H1 (cell line): ENCODE measurements around the gene NEURL2. TPM values are rescaled to one million over a fixed set of nuclear protein-coding genes. Genes with fewer than 3 reads are reported as not detected.

Source experiments
- CTCF ChIA-PET: fragments of 300-600 bp; sonication (Branson Sonifier 250); formaldehyde crosslinking; loops from one replicate; lab custom pipeline; 2021; ENCODE audit not compliant: partially characterized antibody; lab: Charles Lee
- POLR2A ChIA-PET: fragments of 300-600 bp; sonication (Branson Sonifier 250); formaldehyde crosslinking; loops from one replicate; lab custom pipeline; 2021; ENCODE audit warnings: inconsistent platforms; ENCODE audit not compliant: partially characterized antibody; lab: Charles Lee
- DNase-seq, 2 experiments: peaks; one replicate each; pipeline versions ENCODE4 v3.0.0 to v3.0.0-alpha.2; 2010 to 2022; ENCODE audit warnings: low spot score in 2 of 2, low read depth in 1 of 2, mixed read lengths in 1 of 2
- FAIRE-seq: peaks from 2 replicates; lab custom pipeline; 2011; peaks lifted over from hg19 to GRCh38; lab: Jason Lieb, UNC
- H2AFZ ChIP-seq: 2 replicates; pipeline ENCODE4 v1.8.1; 2012; ENCODE audit warnings: low read length, inconsistent platforms
- H2AK5ac ChIP-seq: 2 replicates; pipeline ENCODE4 v1.6.1; 2013; ENCODE audit warnings: low read depth, low read length
- H2BK120ac ChIP-seq: replicated peaks from 2 replicates; pipeline ENCODE3; 2013; ENCODE audit warnings: low read depth, low read length, inconsistent platforms
- H2BK12ac ChIP-seq: 2 replicates; pipeline ENCODE4 v1.6.1; 2013; ENCODE audit warnings: low read depth, low read length
- H2BK15ac ChIP-seq: 2 replicates; pipeline ENCODE4 v1.6.1; 2013; ENCODE audit warnings: low read length
- H2BK20ac ChIP-seq: 2 replicates; pipeline ENCODE4 v1.6.1; 2013; ENCODE audit warnings: low read length
- H2BK5ac ChIP-seq: 2 replicates; pipeline ENCODE4 v1.6.1; 2013; ENCODE audit warnings: low read depth, low read length
- H3K14ac ChIP-seq: 2 replicates; pipeline ENCODE4 v1.6.1; 2013; ENCODE audit warnings: inconsistent platforms; ENCODE audit not compliant: insufficient read length
- H3K18ac ChIP-seq: 2 replicates; pipeline ENCODE4 v1.6.1; 2013; ENCODE audit warnings: low read length; ENCODE audit errors: extremely low read depth
- H3K23ac ChIP-seq: 2 replicates; pipeline ENCODE4 v1.6.1; 2013; ENCODE audit warnings: inconsistent platforms; ENCODE audit not compliant: insufficient read length
- H3K23me2 ChIP-seq: 2 replicates; pipeline ENCODE4 v1.6.1; 2013; ENCODE audit warnings: low read depth, low read length
- H3K27ac ChIP-seq: 2 replicates; pipeline ENCODE4 v1.6.1; 2011; ENCODE audit warnings: low read depth, low read length, inconsistent platforms
- H3K27me3 ChIP-seq, 4 experiments: replicated peaks in 1 of 4; 1 replicate in 1 of 4; 2 replicates in 3 of 4; pipeline versions ENCODE4 v1.6.1 to v1.8.1; 2011 to 2013; ENCODE audit warnings: low read length in 3 of 4, mild to moderate bottlenecking in 3 of 4, inconsistent platforms in 2 of 4, mixed read lengths in 2 of 4, moderate library complexity in 1 of 4; ENCODE audit not compliant: control insufficient read depth in 3 of 4, insufficient read depth in 3 of 4; ENCODE audit errors: extremely low read depth in 1 of 4
- H3K36me3 ChIP-seq, 4 experiments: 2 replicates each; pipeline versions ENCODE4 v1.6.1 to v1.8.1; 2011 to 2013; ENCODE audit warnings: mild to moderate bottlenecking in 4 of 4, low read length in 3 of 4, moderate library complexity in 2 of 4, control low read depth in 1 of 4, inconsistent platforms in 1 of 4; ENCODE audit not compliant: insufficient read depth in 4 of 4, control insufficient read depth in 2 of 4
- H3K4ac ChIP-seq: replicated peaks from 2 replicates; pipeline ENCODE3; 2013; ENCODE audit warnings: low read length, low read depth, mixed read lengths, inconsistent platforms; ENCODE audit not compliant: insufficient read length
- H3K4me1 ChIP-seq, 4 experiments: replicated peaks in 1 of 4; 1 replicate in 1 of 4; 2 replicates in 3 of 4; pipeline versions ENCODE4 v1.6.1 to v1.8.1; 2011 to 2013; ENCODE audit warnings: low read length in 3 of 4, inconsistent platforms in 2 of 4, mixed read lengths in 1 of 4; ENCODE audit not compliant: insufficient read depth in 4 of 4, control insufficient read depth in 3 of 4
- H3K4me2 ChIP-seq, 2 experiments: 2 replicates each; pipeline versions ENCODE4 v1.6.1 to v1.8.1; 2011 to 2013; ENCODE audit warnings: low read depth in 2 of 2, low read length in 2 of 2, control low read depth in 1 of 2, inconsistent platforms in 1 of 2, mild to moderate bottlenecking in 1 of 2; ENCODE audit not compliant: insufficient read depth in 1 of 2
- H3K4me3 ChIP-seq, 4 experiments: fragments of 200-600, 300-600 bp in 1 of 4; sonication (generic), shearing (Covaris generic), sonication (Bioruptor Twin) in 1 of 4; 2 replicates each; pipeline versions ENCODE4 v1.5.1 to v1.8.1; 2011 to 2016; ENCODE audit warnings: low read length in 4 of 4, low read depth in 3 of 4, control low read depth in 2 of 4, inconsistent platforms in 2 of 4, mild to moderate bottlenecking in 2 of 4, mixed read lengths in 1 of 4, moderate library complexity in 1 of 4; ENCODE audit not compliant: insufficient read depth in 2 of 4; ENCODE audit errors: extremely low read depth in 1 of 4
- H3K56ac ChIP-seq: replicated peaks from 2 replicates; pipeline ENCODE3; 2013; ENCODE audit warnings: low read depth, mild to moderate bottlenecking, mixed read lengths, low read length, inconsistent platforms; ENCODE audit not compliant: insufficient read length
- H3K79me1 ChIP-seq: 2 replicates; pipeline ENCODE4 v1.6.1; 2013; ENCODE audit warnings: low read depth, low read length, control low read depth
- H3K79me2 ChIP-seq, 2 experiments: 2 replicates each; pipeline versions ENCODE4 v1.6.1 to v1.8.1; 2012 to 2013; ENCODE audit warnings: low read length in 2 of 2, mild to moderate bottlenecking in 2 of 2, inconsistent platforms in 1 of 2; ENCODE audit not compliant: insufficient read depth in 2 of 2, control insufficient read depth in 1 of 2
- H3K9ac ChIP-seq, 4 experiments: replicated peaks in 1 of 4; 1 replicate in 1 of 4; 2 replicates in 3 of 4; pipeline versions ENCODE4 v1.6.1 to v1.8.1; 2011 to 2013; ENCODE audit warnings: low read depth in 3 of 4, low read length in 3 of 4, control low read depth in 2 of 4, mild to moderate bottlenecking in 2 of 4, moderate library complexity in 2 of 4, inconsistent platforms in 1 of 4; ENCODE audit errors: extremely low read depth in 1 of 4
- H3K9me3 ChIP-seq, 2 experiments: 2 replicates each; pipeline versions ENCODE4 v1.6.1 to v1.8.1; 2012 to 2013; ENCODE audit warnings: mild to moderate bottlenecking in 2 of 2, moderate library complexity in 2 of 2, control low read depth in 1 of 2, inconsistent platforms in 1 of 2, low read depth in 1 of 2, low read length in 1 of 2, mixed read lengths in 1 of 2; ENCODE audit not compliant: insufficient read depth in 2 of 2
- H4K20me1 ChIP-seq, 2 experiments: replicated peaks in 1 of 2; 2 replicates each; pipeline versions ENCODE3 to v1.8.1; 2011 to 2013; ENCODE audit warnings: inconsistent platforms in 2 of 2, low read length in 2 of 2, mild to moderate bottlenecking in 1 of 2; ENCODE audit not compliant: insufficient read depth in 2 of 2, control insufficient read depth in 1 of 2
- H4K5ac ChIP-seq: 2 replicates; pipeline ENCODE4 v1.6.1; 2013; ENCODE audit warnings: low read length, low read depth, mixed read lengths, inconsistent platforms; ENCODE audit not compliant: insufficient read length
- H4K8ac ChIP-seq: 2 replicates; pipeline ENCODE4 v1.8.0; 2013; ENCODE audit warnings: mild to moderate bottlenecking, moderate library complexity, low read length, inconsistent platforms; ENCODE audit not compliant: insufficient read depth; ENCODE audit errors: extremely low read depth
- H4K91ac ChIP-seq: replicated peaks from 2 replicates; pipeline ENCODE3; 2013; ENCODE audit warnings: low read length, mixed read lengths, inconsistent platforms; ENCODE audit not compliant: insufficient read length
- ASH2L ChIP-seq: fragments of 200-600, 300-600 bp; sonication (generic); IDR thresholded peaks from one replicate; pipeline ENCODE4 v1.7.1; 2017; ENCODE audit warnings: low read length
- BCL11A ChIP-seq, 2 experiments: IDR thresholded peaks; one replicate each; pipeline ENCODE4 v1.6.1; 2011; ENCODE audit warnings: low read depth in 2 of 2, low read length in 2 of 2, mild to moderate bottlenecking in 2 of 2
- CBX8 ChIP-seq: fragments of 300-800, 300-1000 bp; sonication (generic); IDR thresholded peaks from 2 replicates; pipeline ENCODE4 v1.7.1; 2016; ENCODE audit warnings: low read depth, low read length, borderline replicate concordance
- E2F6 ChIP-seq: IDR thresholded peaks from 2 replicates; pipeline ENCODE4 v1.6.1; 2012; ENCODE audit warnings: inconsistent platforms
- JUN ChIP-seq: IDR thresholded peaks from 2 replicates; pipeline ENCODE4 v1.6.1; 2011; ENCODE audit warnings: low read depth, mild to moderate bottlenecking, improper control_type of control experiment, low read length
- NRF1 ChIP-seq: IDR thresholded peaks from 2 replicates; pipeline ENCODE4 v1.6.1; 2011; ENCODE audit warnings: mild to moderate bottlenecking, low read depth, low read length, improper control_type of control experiment
- RFX5 ChIP-seq: IDR thresholded peaks from 2 replicates; pipeline ENCODE4 v1.6.1; 2011; ENCODE audit warnings: low read depth, low read length, improper control_type of control experiment, borderline replicate concordance
- SRF ChIP-seq: IDR thresholded peaks from 2 replicates; pipeline ENCODE4 v1.6.1; 2011; ENCODE audit warnings: mild to moderate bottlenecking, low read depth, low read length, moderate library complexity
- TAF7 ChIP-seq: optimal IDR thresholded peaks from 2 replicates; pipeline ENCODE3; 2011; ENCODE audit warnings: low read depth, mild to moderate bottlenecking, inconsistent platforms, low read length, moderate library complexity, borderline replicate concordance
- USF2 ChIP-seq: IDR thresholded peaks from 2 replicates; pipeline ENCODE4 v1.6.1; 2011; ENCODE audit warnings: low read length, improper control_type of control experiment
- WGBS, 2 experiments: shearing (Covaris generic) in 1 of 2; methylation state at CpG; one replicate each; pipeline versions ENCODE4 v1.1.6 to v1.1.7; 2013 to 2015; ENCODE audit warnings: low lambda C conversion rate in 2 of 2, mixed read lengths in 2 of 2, inconsistent platforms in 1 of 2, low coverage in 1 of 2, missing lambda C conversion rate in 1 of 2; ENCODE audit not compliant: insufficient replicate concordance in 2 of 2, insufficient coverage in 1 of 2, insufficient read length in 1 of 2; ENCODE audit errors: extremely low coverage in 1 of 2, missing lambda C conversion rate in 1 of 2; 5-methylcytosine and 5-hydroxymethylcytosine counted together
- polyA plus RNA-seq, 7 experiments: library from polyadenylated mRNA; depleted of rRNA in 3 of 7; stranded (reverse) in 5 of 7; unstranded in 2 of 7; fragments of >200 nt in 5 of 7; fragments of 200-250 nt in 2 of 7; gene quantifications; 1 replicate in 5 of 7; 2 replicates in 1 of 7; 4 replicates in 1 of 7; pipeline versions ENCODE4 v1.2.1 to v1.2.3, GENCODE V29; 2011 to 2013; ENCODE audit warnings: missing spikeins in 2 of 7, mixed read lengths in 2 of 7
- total RNA-seq: library from RNA; stranded (reverse); fragmentation: NEBNext Ultra II Directional; extraction: Animal tissue kit (Norgen Biotek cat#: 25700); gene quantifications from 2 replicates; pipeline ENCODE4 v1.2.1, GENCODE V29; 2021

Gene NEURL2
- total and polyA plus RNA-seq, 2 of the 8 experiments (the other 6 are each of a cell fraction or from before 2014, with no cell fraction given) = 6.9 TPM

- Histone ChIP-seq H3K36me3 (no peaks in the 10 kb centered on the region), H3K4me3 (no peak overlapping the region), H3K56ac (no peak overlapping the region), H3K79me2 (no peaks in the 10 kb centered on the region), H2BK12ac (no peak overlapping the region; the same call in 1 of the 2 replicates), H3K23me2 (no peaks in the 10 kb centered on the region), H4K20me1 (no peaks in the 10 kb centered on the region), H4K5ac (no peak overlapping the region), H2BK15ac (no peak overlapping the region), H2BK120ac (no peak overlapping the region), H3K18ac (no peak overlapping the region), H2BK5ac (no peak overlapping the region), H3K4me1 (peaks cover 0 to 3% (median 0%) of the 10 kb centered on the region in 4 experiments; a peak in 1 of 7 replicates), H3K4ac (no peak overlapping the region), H4K8ac (no peak overlapping the region), H2BK20ac (no peak overlapping the region), H4K91ac (no peak overlapping the region), H2AFZ (no peak overlapping the region), H3K23ac (no peak overlapping the region), H2AK5ac (no peak overlapping the region), H3K27me3 (no peaks in the 10 kb centered on the region), H3K79me1 (no peaks in the 10 kb centered on the region), H3K27ac (no peak overlapping the region), H3K9ac (no peak overlapping the region), H3K4me2 (no peak overlapping the region), H3K9me3 (no peaks in the 10 kb centered on the region), H3K14ac (no peak overlapping the region)
- 83% methylated on average over 10 of the region's 11 CpGs; no CpG with 5 or more reads in 1 of the 2 experiments for WGBS, 2 experiments
- CTCF ChIA-PET = interaction anchor here (0.7 to 1.5 kb wide), 7 partner anchors 8 to 381 kb away, joined by 3 to 5 read pairs (median 4); no protein-coding TSS in a partner anchor
- POLR2A ChIA-PET = interaction anchor here (0.8 to 11.8 kb wide), 8 partner anchors 8 to 39 kb away, joined by 3 to 165 read pairs (median 4); partner anchors contain the start of genes CTSA, NEURL2, PCIF1 and PLTP
- no peak for DNase-seq
- FAIRE-seq = no peak
- TF ChIP-seq USF2 (no peak), E2F6 (no peak), JUN (no peak), RFX5 (no peak), SRF (no peak), BCL11A (IDR thresholded peaks at IDR 0.05; ENCODE audit: low read depth in 2 of 2, low read length in 2 of 2) (no peak), TAF7 (no peak), ASH2L (no peak), CBX8 (no peak), NRF1 (no peak)
Observed at GRCh38 chr20:45919542-45920399, 28.8 kb upstream of the NEURL2 start.
